Cardiac fibroblast (primary cell): Measurements from ENCODE around the gene OVAAL.
A peak's percentile ranks its signal among the peaks of the same experiment; 100 is the strongest.

Experiments used
- DNase-seq, 2 donors: peaks; one replicate each; pipeline versions ENCODE4 v3.0.0 to v3.0.0-alpha.2; 2010; ENCODE audit warnings: low read depth in 2 of 2
- H3K4me3 ChIP-seq, 2 donors: replicated peaks in 1 of 2; 1 replicate in 1 of 2; 2 replicates in 1 of 2; pipeline ENCODE4 v1.5.1; 2011; ENCODE audit warnings: low read depth in 2 of 2, low read length in 2 of 2, mild to moderate bottlenecking in 2 of 2, moderate library complexity in 1 of 2
- TF ChIP-seq, protein P1 (sequence below): IDR thresholded peaks from one replicate; pipeline ENCODE4 v1.5.1; 2011; ENCODE audit warnings: low read depth, mild to moderate bottlenecking, low read length, inconsistent platforms

OVAAL gene

DNA sequence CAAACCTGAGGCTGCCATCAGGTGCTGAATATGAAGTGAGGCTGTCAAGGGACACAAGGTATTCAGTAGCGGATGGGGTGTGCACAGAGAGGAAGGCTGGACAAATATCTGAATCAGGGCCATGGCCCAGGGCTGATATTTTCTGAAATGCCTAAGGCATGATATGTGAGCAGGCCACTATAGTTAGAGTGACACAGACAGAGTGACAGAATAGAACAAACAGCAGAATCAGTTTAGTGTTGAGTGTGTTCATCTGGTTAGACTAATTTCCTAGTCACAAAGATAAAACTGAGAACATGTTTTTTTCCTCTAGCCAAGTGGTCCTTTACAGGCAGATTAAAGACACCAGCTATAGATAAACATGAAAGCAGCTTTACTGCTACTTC lies 3.9 kb downstream of the OVAAL start:
- H3K4me3 ChIP-seq = no peak overlapping the region
- TF ChIP-seq, protein P1, sequence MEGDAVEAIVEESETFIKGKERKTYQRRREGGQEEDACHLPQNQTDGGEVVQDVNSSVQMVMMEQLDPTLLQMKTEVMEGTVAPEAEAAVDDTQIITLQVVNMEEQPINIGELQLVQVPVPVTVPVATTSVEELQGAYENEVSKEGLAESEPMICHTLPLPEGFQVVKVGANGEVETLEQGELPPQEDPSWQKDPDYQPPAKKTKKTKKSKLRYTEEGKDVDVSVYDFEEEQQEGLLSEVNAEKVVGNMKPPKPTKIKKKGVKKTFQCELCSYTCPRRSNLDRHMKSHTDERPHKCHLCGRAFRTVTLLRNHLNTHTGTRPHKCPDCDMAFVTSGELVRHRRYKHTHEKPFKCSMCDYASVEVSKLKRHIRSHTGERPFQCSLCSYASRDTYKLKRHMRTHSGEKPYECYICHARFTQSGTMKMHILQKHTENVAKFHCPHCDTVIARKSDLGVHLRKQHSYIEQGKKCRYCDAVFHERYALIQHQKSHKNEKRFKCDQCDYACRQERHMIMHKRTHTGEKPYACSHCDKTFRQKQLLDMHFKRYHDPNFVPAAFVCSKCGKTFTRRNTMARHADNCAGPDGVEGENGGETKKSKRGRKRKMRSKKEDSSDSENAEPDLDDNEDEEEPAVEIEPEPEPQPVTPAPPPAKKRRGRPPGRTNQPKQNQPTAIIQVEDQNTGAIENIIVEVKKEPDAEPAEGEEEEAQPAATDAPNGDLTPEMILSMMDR = no peak
- no peak for DNase-seq

DNA sequence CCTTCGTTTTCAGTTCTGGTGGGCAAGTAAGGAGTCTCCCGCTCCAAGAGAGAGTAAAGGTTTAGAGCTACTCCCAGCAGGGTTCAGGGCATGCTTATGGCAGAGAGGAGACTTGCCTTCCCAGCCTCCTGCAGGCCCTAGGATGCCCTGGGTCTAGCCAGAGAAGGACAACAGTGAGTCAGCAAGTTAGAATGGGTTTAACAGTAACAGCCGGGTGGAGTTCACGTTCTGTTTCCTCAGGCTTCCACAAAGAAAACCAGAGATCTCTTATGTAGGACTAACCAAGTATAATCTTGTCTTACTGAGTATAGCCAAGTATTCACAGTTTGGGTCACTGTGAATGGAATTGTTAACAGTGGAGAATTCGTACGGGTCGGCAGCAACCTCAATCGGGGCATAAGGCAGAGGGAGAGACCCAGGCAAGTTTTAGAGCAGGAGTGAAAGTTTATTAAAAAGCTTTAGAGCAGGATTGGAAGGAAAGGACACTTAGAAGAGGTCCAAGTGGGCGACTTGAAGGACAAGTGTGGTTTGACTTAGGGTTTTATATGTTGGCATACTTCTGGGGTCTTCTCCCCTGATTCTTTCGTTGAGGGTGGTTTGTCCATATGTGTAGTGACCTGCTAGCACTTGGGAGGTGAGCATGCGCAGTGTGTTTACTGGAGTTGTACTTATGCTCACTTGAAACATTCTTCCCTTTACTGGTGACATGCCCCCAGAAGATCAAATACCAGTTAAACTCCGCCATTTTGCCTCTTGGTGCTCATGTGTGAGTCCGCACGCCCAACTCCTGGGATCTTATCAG lies 4.5 kb downstream of the OVAAL start:
- TF ChIP-seq, protein P1 = no peak
- DNase-seq = peak; percentile 58 to 78
- no peak overlapping the region for H3K4me3 ChIP-seq

DNA sequence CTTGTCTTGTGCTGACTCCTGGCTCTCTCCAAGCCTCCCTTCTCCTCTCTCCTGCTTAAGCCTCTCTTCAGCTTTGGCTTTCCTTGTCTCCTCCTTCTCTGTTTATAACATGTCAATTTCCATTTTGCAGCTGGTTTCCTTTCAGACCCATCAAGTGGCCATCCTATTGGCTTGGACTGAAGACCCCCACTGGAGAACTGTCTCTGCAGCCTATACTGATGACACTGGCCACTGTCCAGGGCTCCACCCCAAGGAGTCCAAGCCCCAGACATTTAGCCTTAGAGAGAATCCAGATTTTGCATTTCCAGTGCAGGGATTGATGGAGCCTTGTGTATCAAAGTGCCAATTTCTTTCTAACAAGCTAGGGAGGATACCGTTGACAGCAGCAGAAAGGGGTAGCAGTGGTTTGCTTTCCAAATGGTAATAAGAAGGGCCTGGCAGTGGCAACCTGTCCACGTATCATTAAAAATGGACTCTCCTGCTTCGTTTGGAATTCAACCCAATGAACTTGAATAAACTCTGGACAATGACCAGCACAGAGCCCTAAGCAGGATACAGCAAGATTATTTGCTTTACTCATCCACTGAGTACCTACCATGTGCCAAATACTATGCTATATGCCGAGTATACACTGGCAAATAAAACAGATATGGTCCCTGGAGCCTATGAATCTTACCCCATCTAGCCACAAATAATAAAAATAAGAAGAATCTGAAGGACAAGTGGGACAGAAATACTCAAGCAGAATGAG lies 6.5 kb downstream of the OVAAL start:
- no peak for DNase-seq
- TF ChIP-seq, protein P1 = no peak
- no peak overlapping the region for H3K4me3 ChIP-seq

DNA sequence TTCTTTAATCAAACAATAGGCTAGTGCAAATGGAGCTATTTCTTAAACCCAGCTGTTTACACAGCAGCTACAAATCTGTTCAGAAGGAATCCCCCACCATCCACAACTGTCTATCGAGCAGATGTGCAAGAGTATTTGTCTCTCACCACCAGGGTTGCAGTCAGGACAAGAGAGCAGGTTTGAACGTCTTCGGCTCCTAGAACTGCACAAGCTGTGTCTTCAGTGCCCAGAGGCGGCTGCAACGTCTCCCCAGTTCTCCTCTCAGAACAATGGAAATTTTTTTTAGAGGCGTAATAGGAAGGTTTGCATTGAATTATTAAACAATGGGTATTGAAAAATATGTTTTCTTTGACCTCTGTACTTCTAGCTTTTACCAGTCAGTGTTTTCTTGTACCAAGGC lies 7.3 kb downstream of the OVAAL start:
- no peak overlapping the region for H3K4me3 ChIP-seq
- DNase-seq = peak in 1 of 2 donors; percentile 73
- TF ChIP-seq, protein P1 = peak; percentile 14

DNA sequence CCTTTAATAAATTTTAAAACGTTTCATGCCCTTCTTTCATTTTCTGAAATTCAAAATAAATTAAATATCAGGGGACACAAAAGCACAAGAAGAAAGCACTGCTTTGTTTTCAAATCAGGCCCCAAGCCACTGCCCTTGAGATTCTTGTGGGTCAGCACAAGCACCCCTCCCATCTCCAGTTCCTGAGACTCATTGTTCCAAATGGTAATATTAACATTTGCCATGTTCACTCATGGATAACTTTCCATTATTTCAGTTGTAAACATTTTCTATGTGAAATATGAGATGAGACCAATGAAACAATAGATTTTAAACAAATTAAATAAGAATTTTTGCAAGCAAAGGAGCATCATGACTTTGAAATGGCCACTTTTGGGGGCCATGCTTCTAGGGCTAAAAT lies 7.7 kb downstream of the OVAAL start:
- H3K4me3 ChIP-seq = no peak overlapping the region
- TF ChIP-seq, protein P1 = no peak
- no peak for DNase-seq

DNA sequence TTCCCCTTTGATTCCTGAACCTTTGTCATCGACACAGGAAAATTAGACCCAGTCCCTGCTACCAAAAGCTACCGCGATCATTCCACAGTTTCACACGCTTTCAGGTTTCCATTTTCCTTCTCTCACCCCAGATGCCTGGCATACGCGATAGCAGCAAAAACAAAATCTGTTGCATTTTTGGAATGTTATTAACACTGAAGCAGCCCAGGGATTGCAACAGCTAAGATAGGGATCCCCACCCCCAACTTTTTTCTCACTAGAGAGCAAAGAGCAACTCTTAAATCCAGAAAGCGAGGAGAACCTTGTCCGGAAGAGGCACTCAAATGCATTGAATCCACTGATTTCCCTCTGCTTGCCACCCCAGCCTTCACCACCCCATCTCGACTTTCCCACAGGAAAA lies 8.9 kb downstream of the OVAAL start:
- peak in 1 of 2 donors; percentile 17 for DNase-seq
- TF ChIP-seq, protein P1 = no peak
- no peak overlapping the region for H3K4me3 ChIP-seq
